Natural killer cell (primary cell): ENCODE results near the gene PNKD. TPM values are rescaled to one million over a fixed set of nuclear protein-coding genes. Genes with fewer than 3 reads are reported as not detected.
"Not testable (repeated sequence)": the region's sequence is repeated elsewhere in the genome, so short reads cannot be mapped to it uniquely, and the experiment has no call there.

Experiments
- ATAC-seq, 3 donors: fragments of 150-1000 bp in 2 of 3; fragments of 200-7000 bp in 1 of 3; cut with Tn5 transposase; 1 replicate in 1 of 3; 2 replicates in 2 of 3; pipeline ENCODE4 v1.10.0; 2021; ENCODE audit warnings: mild to moderate bottlenecking in 2 of 3, moderate library complexity in 2 of 3
- DNase-seq, 2 donors: peaks; one replicate each; pipeline versions ENCODE4 v3.0.0 to v3.0.0-alpha.2; 2013 to 2021; ENCODE audit warnings: mixed read lengths in 1 of 2
- H3K27ac ChIP-seq: one replicate; pipeline ENCODE4 v1.5.1; 2013; ENCODE audit warnings: mild to moderate bottlenecking, low read length
- H3K27me3 ChIP-seq: one replicate; pipeline ENCODE4 v1.6.1; 2013; ENCODE audit warnings: low read length; ENCODE audit not compliant: control insufficient read depth, insufficient read depth
- H3K36me3 ChIP-seq: one replicate; pipeline ENCODE4 v1.6.1; 2013; ENCODE audit warnings: low read length; ENCODE audit not compliant: control insufficient read depth, insufficient read depth
- H3K4me1 ChIP-seq: one replicate; pipeline ENCODE4 v1.6.1; 2013; ENCODE audit warnings: low read length; ENCODE audit not compliant: control insufficient read depth, insufficient read depth
- H3K4me3 ChIP-seq: one replicate; pipeline ENCODE4 v1.5.1; 2013; ENCODE audit warnings: low read length
- H3K9me3 ChIP-seq: one replicate; pipeline ENCODE4 v1.6.1; 2013; ENCODE audit warnings: low read length; ENCODE audit not compliant: control insufficient read depth, insufficient read depth
- H3K27ac Mint-ChIP-seq, 2 donors: one replicate each; pipeline ENCODE4 v1.8.0; 2022; ENCODE audit warnings: mild to moderate bottlenecking in 2 of 2, mixed read lengths in 2 of 2, moderate library complexity in 1 of 2
- H3K27me3 Mint-ChIP-seq, 2 donors: one replicate each; pipeline ENCODE4 v1.8.0; 2022; ENCODE audit warnings: low read depth in 2 of 2, mixed read lengths in 2 of 2
- H3K36me3 Mint-ChIP-seq: one replicate; pipeline ENCODE4 v1.8.0; 2022; ENCODE audit warnings: mixed read lengths
- H3K4me1 Mint-ChIP-seq, 2 donors: one replicate each; pipeline ENCODE4 v1.8.0; 2022; ENCODE audit warnings: mixed read lengths in 2 of 2
- H3K4me3 Mint-ChIP-seq: one replicate; pipeline ENCODE4 v1.8.0; 2022; ENCODE audit warnings: mild to moderate bottlenecking, moderate library complexity, mixed read lengths
- H3K9me3 Mint-ChIP-seq, 2 donors: one replicate each; pipeline ENCODE4 v1.8.0; 2022; ENCODE audit warnings: mixed read lengths in 2 of 2
- CTCF ChIP-seq: fragments of 200-600 bp; IDR thresholded peaks from one replicate; pipeline ENCODE4 v1.8.0; 2022; ENCODE audit warnings: antibody characterized with exemption
- WGBS: methylation state at CpG from one replicate; pipeline ENCODE4 v1.1.7; 2013; ENCODE audit warnings: missing lambda C conversion rate; ENCODE audit not compliant: insufficient coverage; 5-methylcytosine and 5-hydroxymethylcytosine counted together
- intact Hi-C: fragments of 100-400 bp; cut with micrococcal nuclease; formaldehyde crosslinking; loops from one replicate; pipeline ENCODE4 v1.14.2; 2022
- total RNA-seq, 4 donors: library from RNA; stranded (reverse); fragments of 120-200 nt in 1 of 4; gene quantifications; one replicate each; pipeline versions ENCODE4 v1.2.3 to v1.2.4, GENCODE V29; 2013 to 2022

The PNKD gene
- total RNA-seq, 3 donors from 2014 or later (not counting 1 experiment from before 2014, with no cell fraction given): 18.8 to 21.3 (median 18.9) TPM

GRCh38 chr2:218307415-218308090 is 37.2 kb downstream of the PNKD start:
- DNase-seq (no peak), ATAC-seq (no peak)
- Mint-ChIP-seq H3K4me1 (no peaks in the 10 kb centered on the region), H3K4me3 (no peak overlapping the region), H3K27ac (no peak overlapping the region), H3K9me3 (no peaks in the 10 kb centered on the region), H3K27me3 (peaks cover 0 to 3% of the 10 kb centered on the region in 2 donors), H3K36me3 (no peaks in the 10 kb centered on the region)
- no peak for TF ChIP-seq CTCF
- intact Hi-C loops: no loop called here
- no peak overlapping the region for H3K27ac ChIP-seq
- no peaks in the 10 kb centered on the region for H3K4me1 ChIP-seq
- no peaks in the 10 kb centered on the region for H3K36me3 ChIP-seq
- no peaks in the 10 kb centered on the region for H3K27me3 ChIP-seq
- 94% methylated on average over 5 of the region's 6 CpGs for WGBS
- no peak overlapping the region for H3K4me3 ChIP-seq
- no peaks in the 10 kb centered on the region for H3K9me3 ChIP-seq

- Histone ChIP-seq H3K4me1 (peaks cover 4% of the 10 kb centered on the region), H3K27ac (no peak overlapping the region), H3K27me3 (no peaks in the 10 kb centered on the region), H3K4me3 (no peak overlapping the region), H3K36me3 (no peaks in the 10 kb centered on the region), H3K9me3 (no peaks in the 10 kb centered on the region)
- WGBS: 95% methylated on average over 10 of the region's 11 CpGs
- intact Hi-C loops: no loop called here
- no peak overlapping the region for H3K4me3 Mint-ChIP-seq
- H3K9me3 Mint-ChIP-seq: no peaks in the 10 kb centered on the region
- ATAC-seq: no peak
- H3K4me1 Mint-ChIP-seq: peaks cover 4% of the 10 kb centered on the region in 2 donors
- H3K27me3 Mint-ChIP-seq: peaks cover 0 to 3% of the 10 kb centered on the region in 2 donors
- no peak overlapping the region for H3K27ac Mint-ChIP-seq
- H3K36me3 Mint-ChIP-seq: no peaks in the 10 kb centered on the region
- no peak for DNase-seq
- no peak for TF ChIP-seq CTCF
Observed at GRCh38 chr2:218310853-218311540, 40.7 kb downstream of the PNKD start.

- intact Hi-C loops, H3K4me3 ChIP-seq, H3K36me3 ChIP-seq, H3K9me3 ChIP-seq, H3K27me3 ChIP-seq, H3K27me3 Mint-ChIP-seq, H3K36me3 Mint-ChIP-seq, H3K9me3 Mint-ChIP-seq, H3K27ac ChIP-seq, H3K4me3 Mint-ChIP-seq, DNase-seq, H3K27ac Mint-ChIP-seq, ATAC-seq: not testable (repeated sequence)
- H3K4me1 Mint-ChIP-seq: peaks cover 11% of the 10 kb centered on the region in 2 donors
- peaks cover 11% of the 10 kb centered on the region for H3K4me1 ChIP-seq
- WGBS: 100% methylated on average over 4 of the region's 11 CpGs
Observed at GRCh38 chr2:218311541-218312266, 41.4 kb downstream of the PNKD start.

GRCh38 chr2:218312267-218312756 is 42.0 kb downstream of the PNKD start:
- Mint-ChIP-seq H3K27me3 (peaks cover 0 to 3% of the 10 kb centered on the region in 2 donors), H3K27ac (no peak overlapping the region), H3K4me3 (no peak overlapping the region), H3K36me3 (no peaks in the 10 kb centered on the region), H3K9me3 (no peaks in the 10 kb centered on the region), H3K4me1 (peaks cover 12 to 13% of the 10 kb centered on the region in 2 donors)
- TF ChIP-seq CTCF: no peak
- no peak for ATAC-seq
- intact Hi-C loops: no loop called here
- H3K36me3 ChIP-seq: no peaks in the 10 kb centered on the region
- no peak overlapping the region for H3K4me3 ChIP-seq
- no peaks in the 10 kb centered on the region for H3K9me3 ChIP-seq
- no peak for DNase-seq
- H3K4me1 ChIP-seq: peaks cover 16% of the 10 kb centered on the region
- H3K27me3 ChIP-seq: no peaks in the 10 kb centered on the region
- WGBS: no CpG with 5 or more reads among the region's 2 CpGs
- no peak overlapping the region for H3K27ac ChIP-seq
